Endothelial cell of umbilical vein (primary cell): ENCODE results near the gene SMC3. TPM values are rescaled to one million over a fixed set of nuclear protein-coding genes. Genes with fewer than 3 reads are reported as not detected.
"Not testable (repeated sequence)": the region's sequence is repeated elsewhere in the genome, so short reads cannot be mapped to it uniquely, and the experiment has no call there.

ENCODE experiments used
- BruUV-seq: library from RNA; stranded (reverse); fragments of 400-500 nt; replicated peaks from 2 replicates; lab custom pipeline; 2021; lab: Mats Ljungman, UMichigan
- CTCF ChIA-PET: fragments of 300-600, 350-600 bp; sonication (Branson Sonifier 250); formaldehyde crosslinking; loops from one replicate; lab custom pipeline; 2021; ENCODE audit warnings: antibody characterized with exemption, inconsistent platforms; lab: Charles Lee
- POLR2A ChIA-PET: fragments of 300-600, 350-600 bp; sonication (Branson Sonifier 250); formaldehyde crosslinking; loops from one replicate; lab custom pipeline; 2021; ENCODE audit warnings: antibody characterized with exemption, inconsistent platforms; lab: Charles Lee
- DNase-seq: peaks from one replicate; pipeline ENCODE4 v3.0.0-alpha.2; 2011; ENCODE audit warnings: low read depth, low spot score
- FAIRE-seq: peaks from 2 replicates; lab custom pipeline; 2011; peaks lifted over from hg19 to GRCh38; lab: Jason Lieb, UNC
- H2AFZ ChIP-seq: 2 replicates; pipeline ENCODE4 v1.6.0; 2012; ENCODE audit warnings: low read depth, low read length, control low read depth, inconsistent platforms
- H3K27ac ChIP-seq: 2 replicates; pipeline ENCODE4 v1.5.1; 2011; ENCODE audit warnings: low read depth, mild to moderate bottlenecking, control low read depth, low read length, moderate library complexity; ENCODE audit not compliant: insufficient read depth
- H3K27me3 ChIP-seq, 2 experiments: 2 replicates each; pipeline versions ENCODE4 v1.6.0 to v1.6.1; 2011; ENCODE audit warnings: low read length in 2 of 2, mixed read lengths in 1 of 2; ENCODE audit not compliant: control insufficient read depth in 2 of 2, insufficient read depth in 2 of 2
- H3K36me3 ChIP-seq, 2 experiments: 2 replicates in 1 of 2; 3 replicates in 1 of 2; pipeline ENCODE4 v1.5.1; 2011; ENCODE audit warnings: low read length in 2 of 2, mild to moderate bottlenecking in 1 of 2, moderate library complexity in 1 of 2; ENCODE audit not compliant: control insufficient read depth in 2 of 2, insufficient read depth in 2 of 2; ENCODE audit errors: extremely low read depth in 1 of 2
- H3K4me1 ChIP-seq: 3 replicates; pipeline ENCODE4 v1.5.1; 2011; ENCODE audit warnings: mild to moderate bottlenecking, low read length; ENCODE audit not compliant: control insufficient read depth, insufficient read depth; ENCODE audit errors: extremely low read depth
- H3K4me2 ChIP-seq: 2 replicates; pipeline ENCODE4 v1.6.1; 2011; ENCODE audit warnings: low read length, control low read depth, mixed read lengths; ENCODE audit not compliant: insufficient read depth
- H3K4me3 ChIP-seq, 3 experiments: fragments of 200-600 bp in 1 of 3; sonication (generic), shearing (Covaris generic) in 1 of 3; replicated peaks in 1 of 3; 2 replicates each; pipeline ENCODE4 v1.5.1; 2011 to 2016; ENCODE audit warnings: control low read depth in 3 of 3, low read length in 3 of 3, mild to moderate bottlenecking in 2 of 3, inconsistent platforms in 1 of 3, low read depth in 1 of 3, moderate library complexity in 1 of 3; ENCODE audit not compliant: insufficient read depth in 1 of 3
- H3K79me2 ChIP-seq: 2 replicates; pipeline ENCODE4 v1.6.0; 2012; ENCODE audit warnings: low read length, inconsistent platforms; ENCODE audit not compliant: control insufficient read depth, insufficient read depth
- H3K9ac ChIP-seq: replicated peaks from 2 replicates; pipeline ENCODE3; 2011; ENCODE audit warnings: low read length, control low read depth; ENCODE audit not compliant: insufficient read depth; ENCODE audit errors: extremely low read depth
- H3K9me1 ChIP-seq: replicated peaks from 3 replicates; pipeline ENCODE4 v1.6.0; 2011; ENCODE audit warnings: mild to moderate bottlenecking, low read length; ENCODE audit not compliant: control insufficient read depth, insufficient read depth; ENCODE audit errors: extremely low read depth
- H3K9me3 ChIP-seq: replicated peaks from 2 replicates; pipeline ENCODE4 v1.5.1; 2012; ENCODE audit warnings: low read length, inconsistent platforms; ENCODE audit not compliant: control insufficient read depth, insufficient read depth
- H4K20me1 ChIP-seq: replicated peaks from 2 replicates; pipeline ENCODE3; 2011; ENCODE audit warnings: mild to moderate bottlenecking, low read length; ENCODE audit not compliant: control insufficient read depth, insufficient read depth; ENCODE audit errors: extremely low read depth
- CTCF ChIP-seq, 2 donors: IDR thresholded peaks; 1 replicate in 1 of 2; 2 replicates in 1 of 2; pipeline ENCODE4 v1.5.1; 2011; ENCODE audit warnings: low read length in 2 of 2, mild to moderate bottlenecking in 2 of 2, moderate library complexity in 2 of 2, control low read depth in 1 of 2, inconsistent platforms in 1 of 2, low read depth in 1 of 2; ENCODE audit not compliant: insufficient read depth in 1 of 2; ENCODE audit errors: extremely low read depth in 1 of 2
- EZH2 ChIP-seq: IDR thresholded peaks from 2 replicates; pipeline ENCODE4 v1.6.1; 2012; ENCODE audit warnings: borderline replicate concordance, low read depth, mild to moderate bottlenecking, moderate library complexity, low read length, inconsistent platforms; ENCODE audit not compliant: severe bottlenecking
- FOS ChIP-seq: IDR thresholded peaks from 2 replicates; pipeline ENCODE4 v1.6.1; 2011; ENCODE audit warnings: mild to moderate bottlenecking, low read length, moderate library complexity, borderline replicate concordance; ENCODE audit not compliant: insufficient read depth
- GATA2 ChIP-seq: IDR thresholded peaks from 2 replicates; pipeline ENCODE4 v1.7.0; 2011; ENCODE audit warnings: low read depth, mild to moderate bottlenecking, moderate library complexity, mixed read lengths, low read length; ENCODE audit not compliant: insufficient read length, insufficient read depth
- JUN ChIP-seq: IDR thresholded peaks from 2 replicates; pipeline ENCODE4 v1.6.1; 2011; ENCODE audit warnings: borderline replicate concordance, low read depth; ENCODE audit not compliant: insufficient read length, insufficient read depth
- MAX ChIP-seq: IDR thresholded peaks from 2 replicates; pipeline ENCODE4 v1.6.1; 2011; ENCODE audit not compliant: insufficient read depth, insufficient read length
- MYC ChIP-seq: IDR thresholded peaks from one replicate; pipeline ENCODE4 v1.6.1; 2011; ENCODE audit warnings: mild to moderate bottlenecking, low read depth, low read length
- POLR2A ChIP-seq: IDR thresholded peaks from 2 replicates; pipeline ENCODE4 v1.6.1; 2012; ENCODE audit warnings: low read depth, mild to moderate bottlenecking, control low read depth, low read length
- POLR2AphosphoS5 ChIP-seq: IDR thresholded peaks from 2 replicates; pipeline ENCODE4 v1.6.1; 2012; ENCODE audit warnings: low read depth, mild to moderate bottlenecking, control low read depth, low read length, moderate library complexity; ENCODE audit not compliant: insufficient read depth
- dilution Hi-C: fragments of 300-500 bp; cut with MboI; formaldehyde crosslinking; loops from one replicate; pipeline ENCODE4 v1.15.0; 2019; ENCODE audit warnings: low sequenced_read_pairs; ENCODE audit not compliant: extremely low pct_ligation_motif_present
- intact Hi-C: fragments of 100-400 bp; cut with micrococcal nuclease; formaldehyde crosslinking; loops from one replicate; pipeline ENCODE4 v1.10.0; 2022
- polyA plus RNA-seq, 4 experiments: library from polyadenylated mRNA; depleted of rRNA in 3 of 4; stranded (reverse) in 3 of 4; unstranded in 1 of 4; fragments of >200 nt; gene quantifications; 2 replicates each; pipeline versions ENCODE4 v1.2.1 to v1.2.3, GENCODE V29; 2011 to 2012; ENCODE audit warnings: missing spikeins in 1 of 4
- total RNA-seq: library from RNA; stranded (reverse); gene quantifications from 2 replicates; pipeline ENCODE4 v1.2.3, GENCODE V29; 2021

The SMC3 gene
- total and polyA plus RNA-seq, 2 donors (not counting 3 experiments of a cell fraction or from before 2014, with no cell fraction given), result 5.5 to 44.2 TPM

DNA sequence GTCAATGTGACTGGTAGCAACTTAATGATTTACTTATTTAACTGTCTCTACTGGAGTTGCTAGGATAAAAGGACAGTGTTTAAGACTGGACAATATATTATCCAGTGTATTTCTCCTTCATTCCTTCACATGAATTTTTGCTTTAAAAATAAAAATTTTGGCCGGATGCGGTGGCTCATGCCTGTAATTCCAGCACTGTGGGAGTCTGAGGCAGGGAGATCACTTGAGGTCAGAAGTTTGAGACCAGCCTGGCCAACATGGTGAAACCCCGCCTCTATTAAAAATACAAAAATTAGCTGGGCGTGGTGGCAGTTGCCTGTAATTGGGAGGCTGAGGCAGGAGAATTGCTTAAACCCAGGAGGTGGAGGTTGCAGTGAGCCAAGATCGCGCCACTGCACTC lies 71.6 kb downstream of the SMC3 start:
- dilution Hi-C loops, intact Hi-C loops, DNase-seq, H3K27ac ChIP-seq, CTCF ChIA-PET, H3K79me2 ChIP-seq, H2AFZ ChIP-seq, BruUV-seq, H3K36me3 ChIP-seq, H3K4me3 ChIP-seq, POLR2A ChIA-PET, H3K4me2 ChIP-seq, FAIRE-seq, H4K20me1 ChIP-seq, H3K9me1 ChIP-seq, H3K4me1 ChIP-seq, H3K9me3 ChIP-seq, H3K9ac ChIP-seq: not testable (repeated sequence)
- H3K27me3 ChIP-seq, result peaks cover 35 to 46% of the 10 kb centered on the region in 2 experiments

DNA sequence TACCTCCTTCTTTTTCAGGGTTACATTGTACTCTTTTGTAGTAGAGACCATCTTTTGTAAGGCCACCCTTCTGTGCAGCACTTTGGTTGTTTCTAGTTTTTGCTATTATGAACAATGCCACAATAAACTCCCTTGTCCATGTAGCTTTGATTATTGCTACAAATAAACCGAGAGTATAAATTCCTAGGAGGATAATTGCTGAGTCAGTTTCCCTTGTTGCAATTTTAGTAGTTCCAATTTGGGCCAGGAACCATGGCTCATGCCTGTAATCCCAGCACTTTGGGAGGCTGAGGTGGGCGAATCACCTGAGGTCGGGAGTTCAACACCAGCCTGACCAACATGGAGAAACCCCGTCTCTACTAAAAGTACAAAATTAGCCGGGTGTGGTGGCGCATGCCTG lies 72.4 kb downstream of the SMC3 start:
- H3K9ac ChIP-seq, intact Hi-C loops, CTCF ChIA-PET, H3K36me3 ChIP-seq, DNase-seq, H3K4me2 ChIP-seq, H3K4me3 ChIP-seq, H3K27ac ChIP-seq, dilution Hi-C loops, H4K20me1 ChIP-seq, FAIRE-seq, H3K9me3 ChIP-seq, POLR2A ChIA-PET, H3K79me2 ChIP-seq, H2AFZ ChIP-seq, BruUV-seq, H3K4me1 ChIP-seq, H3K9me1 ChIP-seq: not testable (repeated sequence)
- peaks cover 38 to 53% of the 10 kb centered on the region in 2 experiments for H3K27me3 ChIP-seq

- CTCF ChIA-PET, result interaction anchor here (1.2 to 1.6 kb wide), 3 partner anchors 25 to 1496 kb away, joined by 3 to 5 read pairs (median 4); no protein-coding TSS in a partner anchor
- intact Hi-C loops, result no loop called here
- no TSS peak for BruUV-seq
Measured at GRCh38 chr10:110641256-110641655, 73.8 kb downstream of the SMC3 start.

More at GRCh38 chr10:110641256-110641655, 73.8 kb downstream of the SMC3 start:
- no peaks in the 10 kb centered on the region for H3K36me3 ChIP-seq
- H4K20me1 ChIP-seq, result no peaks in the 10 kb centered on the region
- dilution Hi-C loops, result no loop called here
- H3K9me3 ChIP-seq, result no peaks in the 10 kb centered on the region
- H3K9me1 ChIP-seq, result no peaks in the 10 kb centered on the region
- TF ChIP-seq EZH2 (no peak), POLR2AphosphoS5 (no peak), MYC (no peak), JUN (no peak), MAX (no peak), POLR2A (no peak), FOS (no peak), CTCF (IDR thresholded peaks at IDR 0.05; ENCODE audit: extremely low read depth in 1 of 2, insufficient read depth in 1 of 2, low read depth in 1 of 2, low read length in 2 of 2) (no peak), GATA2 (no peak)
- peaks cover 5% of the 10 kb centered on the region for H3K4me1 ChIP-seq
- H3K4me3 ChIP-seq, result no peak overlapping the region
- no peak overlapping the region for H3K27ac ChIP-seq
- H2AFZ ChIP-seq, result no peak overlapping the region
- no peak for DNase-seq
- POLR2A ChIA-PET, result no interaction called here
- H3K9ac ChIP-seq, result no peak overlapping the region
- H3K27me3 ChIP-seq, result peaks cover 44 to 67% of the 10 kb centered on the region in 2 experiments
- H3K79me2 ChIP-seq, result no peaks in the 10 kb centered on the region
- peak; percentile 49 for FAIRE-seq
- no peak overlapping the region for H3K4me2 ChIP-seq
